Jurkat, Clone E6-1 (cell line): ENCODE data around the gene DAO.
"Not testable (repeated sequence)": the region's sequence is repeated elsewhere in the genome, so short reads cannot be mapped to it uniquely, and the experiment has no call there.

Experiments
- DNase-seq: peaks from one replicate; pipeline ENCODE4 v3.0.0-alpha.2; 2011; ENCODE audit warnings: low read depth, low spot score
- H3K4me3 ChIP-seq: 2 replicates; pipeline ENCODE4 v1.5.1; 2011; ENCODE audit warnings: mild to moderate bottlenecking, low read length, control low read depth, moderate library complexity

Gene DAO

DNA sequence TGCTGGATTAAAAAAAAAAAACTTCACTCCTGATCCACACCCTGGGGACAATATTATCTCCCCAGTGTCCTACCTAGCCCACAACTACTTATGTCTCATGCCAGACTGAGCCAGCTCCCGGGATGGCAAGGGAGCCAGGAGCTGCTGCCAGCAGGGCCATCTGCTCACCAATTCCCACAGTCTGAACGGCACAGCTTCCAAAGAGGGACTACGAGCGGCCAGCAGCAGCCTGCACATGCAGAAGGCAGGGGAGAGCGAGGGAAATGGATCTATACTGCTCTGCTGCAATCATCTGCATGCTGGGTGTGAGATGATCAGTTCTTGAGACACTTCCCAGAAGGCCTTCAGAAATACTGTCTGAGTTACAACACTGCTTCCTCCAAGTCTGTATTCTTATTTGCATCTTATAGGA, 33.6 kb upstream of the DAO start:
- no peak for DNase-seq

DNA sequence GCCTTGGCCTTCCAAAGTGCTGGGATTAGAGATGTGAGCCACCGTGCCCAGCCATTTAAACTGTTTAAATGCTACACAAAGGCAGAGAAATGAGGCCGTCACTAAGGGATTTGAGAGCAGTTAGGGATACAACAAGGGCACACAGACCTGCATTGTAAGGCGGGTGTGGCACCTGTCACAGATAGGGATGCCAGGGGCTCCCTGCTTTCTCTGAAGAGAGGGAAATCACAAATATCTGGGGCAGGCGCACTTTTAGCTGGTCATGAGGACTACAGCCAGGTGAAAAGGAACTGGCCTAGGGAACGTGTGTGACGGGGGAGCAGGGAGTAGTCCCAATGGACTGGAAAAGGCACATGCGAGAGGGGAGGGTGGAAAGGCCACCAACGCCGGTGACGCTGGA, 32.2 kb upstream of the DAO start:
- no peak for DNase-seq
- H3K4me3 ChIP-seq: no peak overlapping the region

More for the DNA sequence above, 33.6 kb upstream of the DAO start:
- H3K4me3 ChIP-seq: no peak overlapping the region

DNA sequence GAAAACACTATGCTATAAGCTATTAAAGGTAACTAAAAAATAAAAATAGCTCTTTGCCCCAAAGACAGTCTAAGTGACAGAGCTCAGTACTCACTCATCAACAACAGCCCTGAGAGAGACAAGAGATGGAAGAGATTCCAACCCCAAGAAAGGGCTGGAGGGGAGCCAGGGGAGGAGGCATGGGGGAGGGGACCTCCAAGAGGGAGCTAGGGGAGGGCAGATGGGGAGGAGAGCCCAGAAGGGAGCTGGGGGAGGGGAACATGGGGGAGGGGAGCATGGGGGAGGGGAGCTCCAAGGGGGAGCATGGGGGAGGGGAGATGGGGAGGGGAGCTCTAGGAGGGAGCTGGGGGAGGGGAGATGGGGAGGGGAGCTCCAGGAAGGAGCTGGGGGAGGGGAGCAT, 30.2 kb upstream of the DAO start:
- DNase-seq: no peak
- H3K4me3 ChIP-seq: no peak overlapping the region

DNA sequence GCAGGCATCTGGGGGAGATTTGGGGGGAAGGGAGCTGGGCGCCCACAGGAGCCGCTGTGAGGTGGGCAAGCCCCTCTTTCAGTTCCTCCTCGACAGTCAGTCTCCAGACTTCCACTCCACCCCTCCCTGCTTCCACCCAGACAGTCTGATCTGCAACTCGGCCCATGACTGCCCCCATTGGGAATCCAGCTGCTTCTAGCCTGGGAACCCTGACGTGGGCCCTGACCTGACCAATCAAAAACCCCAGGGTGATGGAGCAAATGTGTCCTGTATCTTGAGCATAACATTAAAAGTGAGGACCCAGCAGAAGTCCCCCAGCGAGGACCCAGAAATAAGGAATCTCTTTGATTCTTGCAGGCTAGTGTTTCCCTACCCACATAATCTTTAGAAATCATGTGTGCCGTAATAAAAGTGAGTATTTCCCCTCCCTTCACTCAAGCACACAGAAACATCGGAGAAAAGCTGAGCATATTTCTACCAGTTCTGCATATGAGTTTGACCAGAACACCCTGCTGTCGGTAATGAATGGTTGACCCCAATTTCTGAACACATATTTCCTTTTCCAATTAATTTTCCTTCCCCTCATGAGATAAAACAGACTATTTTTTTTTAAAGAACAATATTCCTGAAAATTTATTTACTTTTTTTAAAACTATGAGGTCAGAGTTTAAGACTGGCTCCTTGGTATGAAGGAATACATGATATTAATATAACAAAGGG, 28.9 kb upstream of the DAO start:
- no peak overlapping the region for H3K4me3 ChIP-seq
- no peak for DNase-seq

DNA sequence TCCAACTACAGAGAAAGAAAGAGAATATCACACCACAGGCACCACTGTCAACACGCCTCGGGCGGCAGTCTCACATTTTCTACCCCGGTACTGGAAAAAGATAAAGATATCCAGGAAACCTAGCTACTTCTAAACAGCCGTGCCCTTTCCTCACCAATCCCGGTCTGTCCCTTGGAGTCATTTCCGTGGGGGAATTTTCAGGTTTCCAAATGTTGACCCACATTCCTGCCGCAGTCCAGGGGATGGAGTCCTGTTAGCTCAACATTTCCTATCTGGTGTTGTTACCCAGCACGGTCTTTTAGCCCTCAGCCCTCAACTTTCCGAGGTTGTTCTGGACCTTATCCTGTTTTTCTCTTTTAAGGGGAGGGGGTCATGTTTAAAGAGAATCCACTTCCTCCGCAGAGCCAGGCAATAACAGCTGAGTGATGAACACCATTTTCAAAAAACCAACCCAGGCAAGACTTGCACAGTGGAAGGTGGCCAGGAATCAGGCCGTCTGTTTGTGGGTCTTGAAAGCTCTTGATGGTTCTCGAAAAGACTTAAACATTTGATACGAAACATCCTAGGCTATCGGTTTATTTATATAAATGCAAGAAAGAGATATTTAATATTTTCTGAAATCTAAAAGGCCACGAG, 27.1 kb upstream of the DAO start:
- DNase-seq: no peak
- no peak overlapping the region for H3K4me3 ChIP-seq

DNA sequence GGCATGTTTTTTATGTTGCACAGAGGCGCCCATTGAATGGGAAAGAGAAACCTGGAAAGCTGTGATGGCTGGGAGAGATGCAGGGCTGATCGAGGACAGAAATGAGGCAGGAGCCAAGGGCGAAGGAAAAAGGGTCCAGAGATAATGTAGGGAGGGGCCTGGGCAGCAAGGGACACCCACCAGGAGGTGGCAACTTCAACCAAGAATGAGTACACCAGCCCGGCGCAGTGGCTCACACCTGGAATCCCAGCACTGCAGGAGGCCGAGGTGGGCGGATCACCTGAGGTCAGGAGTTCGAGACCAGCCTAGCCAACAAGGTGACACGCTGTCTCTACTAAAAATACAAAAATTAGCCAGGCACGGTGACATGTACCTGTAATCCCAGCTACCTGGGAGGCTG, 26.5 kb upstream of the DAO start:
- no peak for DNase-seq
- no peak overlapping the region for H3K4me3 ChIP-seq

DNA sequence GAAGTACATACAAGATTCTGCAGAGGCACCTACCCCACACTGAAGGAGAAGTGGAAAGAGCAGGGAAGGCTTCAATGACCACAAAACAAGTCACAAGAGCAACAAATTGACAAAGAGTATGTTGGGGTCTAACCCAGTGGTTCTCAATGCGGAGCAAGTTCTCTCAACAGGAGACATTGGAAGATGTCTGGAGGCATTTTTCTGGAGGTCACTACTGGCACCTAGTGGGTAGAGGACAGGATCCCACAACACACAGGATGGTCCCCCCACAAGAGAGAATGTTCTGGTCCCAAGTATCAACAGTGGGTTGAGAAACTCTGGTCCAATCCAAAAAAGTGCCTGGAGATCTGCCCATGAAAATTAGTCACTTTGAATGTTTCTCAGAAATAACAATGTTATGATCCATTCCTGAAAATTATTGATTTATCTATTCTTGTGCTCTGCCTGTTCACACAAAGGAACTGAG, 25.9 kb upstream of the DAO start:
- H3K4me3 ChIP-seq: no peak overlapping the region
- no peak for DNase-seq

DNA sequence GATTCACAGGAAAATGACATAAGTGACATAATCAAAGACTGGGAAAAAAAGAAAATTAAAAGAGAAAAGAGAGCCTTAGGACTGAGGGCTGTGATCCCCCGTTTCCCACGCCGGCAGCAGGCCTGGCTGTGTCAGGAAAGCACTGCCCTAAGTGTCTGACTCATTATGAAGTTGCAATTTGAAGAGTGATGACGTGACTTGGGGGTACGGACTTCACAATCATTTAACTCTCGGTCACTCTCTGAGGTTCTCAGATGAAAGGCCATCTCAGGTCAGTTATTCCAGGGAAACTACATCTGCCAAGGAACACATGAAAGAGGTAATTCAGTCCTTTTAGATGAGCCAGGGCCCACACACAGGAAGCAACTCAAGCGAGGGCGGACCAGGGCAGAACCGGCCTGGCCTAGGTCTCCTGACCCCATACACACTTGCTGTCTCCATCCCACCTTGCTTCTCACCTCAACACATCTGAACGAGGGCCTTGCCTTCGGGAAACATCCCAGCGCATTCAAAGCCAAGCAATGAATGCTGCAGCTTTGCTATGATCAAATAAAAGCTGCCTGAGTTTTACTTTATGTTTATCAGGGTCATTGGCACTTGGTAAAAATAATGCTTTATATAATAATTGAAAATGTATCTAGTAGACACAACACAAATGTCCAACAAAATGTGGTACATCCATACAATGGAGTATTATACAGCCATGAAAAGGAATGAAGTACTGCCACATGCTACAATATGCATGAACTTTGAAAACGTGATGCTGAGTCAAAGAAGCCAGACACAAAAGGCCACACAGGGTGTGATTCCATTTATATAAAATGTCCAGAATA, 25.2 kb upstream of the DAO start:
- no peak for DNase-seq
- no peak overlapping the region for H3K4me3 ChIP-seq

DNA sequence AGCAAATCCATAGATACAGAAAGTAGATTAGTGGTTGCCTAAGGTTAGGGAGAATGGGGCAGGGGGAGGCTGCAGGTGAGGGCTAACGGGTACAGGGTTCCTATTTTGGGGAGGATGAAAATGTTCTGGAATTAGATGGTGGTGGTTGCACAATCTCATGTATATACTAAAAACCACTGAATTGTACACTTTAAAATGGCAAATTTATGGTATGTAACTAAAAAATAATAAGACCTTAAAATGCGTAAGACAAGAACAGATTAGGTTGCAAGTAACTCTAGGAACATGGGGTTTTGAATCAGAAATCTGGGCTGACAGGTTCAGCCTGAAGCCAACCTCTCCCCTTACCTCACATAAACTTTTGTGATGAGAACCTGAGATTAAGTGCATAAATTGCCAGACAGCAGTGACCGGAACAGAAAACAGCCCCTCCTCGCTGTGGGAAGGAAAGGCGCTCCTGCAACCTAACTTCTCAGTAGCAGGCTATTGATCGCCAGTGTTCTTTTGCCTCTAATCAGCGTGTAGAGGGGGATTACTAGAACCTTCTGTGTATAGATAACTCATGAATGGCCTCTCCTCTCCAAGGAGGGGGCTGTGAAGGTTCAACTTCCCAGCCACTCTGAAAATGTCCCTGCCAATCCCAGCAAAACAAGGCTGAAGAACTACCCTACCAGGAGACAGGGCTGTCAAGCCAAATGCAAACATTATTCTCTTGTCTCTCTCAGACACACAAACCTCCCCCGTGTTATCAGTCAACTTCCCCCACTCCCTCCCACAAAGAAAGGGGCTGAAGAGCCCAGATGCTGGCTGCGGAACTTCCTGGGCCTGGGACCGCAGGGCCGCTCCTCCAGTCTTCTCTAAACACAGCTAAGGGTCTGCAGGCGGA, 24.4 kb upstream of the DAO start:
- no peak for DNase-seq
- H3K4me3 ChIP-seq: no peak overlapping the region

DNA sequence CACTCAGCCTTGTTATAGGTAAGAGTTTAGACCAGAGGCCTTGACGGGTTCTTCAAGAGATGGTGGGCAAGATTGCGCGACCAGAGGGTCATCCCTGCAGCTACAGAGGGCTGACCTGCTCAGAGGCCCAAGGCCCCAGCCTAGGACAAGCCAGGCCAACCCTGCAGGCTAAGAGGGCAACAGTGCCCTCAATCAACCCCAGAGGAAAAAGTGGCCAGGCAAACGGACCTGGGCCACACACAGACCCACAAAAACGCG, 23.8 kb upstream of the DAO start:
- H3K4me3 ChIP-seq: no peak overlapping the region
- DNase-seq: no peak

DNA sequence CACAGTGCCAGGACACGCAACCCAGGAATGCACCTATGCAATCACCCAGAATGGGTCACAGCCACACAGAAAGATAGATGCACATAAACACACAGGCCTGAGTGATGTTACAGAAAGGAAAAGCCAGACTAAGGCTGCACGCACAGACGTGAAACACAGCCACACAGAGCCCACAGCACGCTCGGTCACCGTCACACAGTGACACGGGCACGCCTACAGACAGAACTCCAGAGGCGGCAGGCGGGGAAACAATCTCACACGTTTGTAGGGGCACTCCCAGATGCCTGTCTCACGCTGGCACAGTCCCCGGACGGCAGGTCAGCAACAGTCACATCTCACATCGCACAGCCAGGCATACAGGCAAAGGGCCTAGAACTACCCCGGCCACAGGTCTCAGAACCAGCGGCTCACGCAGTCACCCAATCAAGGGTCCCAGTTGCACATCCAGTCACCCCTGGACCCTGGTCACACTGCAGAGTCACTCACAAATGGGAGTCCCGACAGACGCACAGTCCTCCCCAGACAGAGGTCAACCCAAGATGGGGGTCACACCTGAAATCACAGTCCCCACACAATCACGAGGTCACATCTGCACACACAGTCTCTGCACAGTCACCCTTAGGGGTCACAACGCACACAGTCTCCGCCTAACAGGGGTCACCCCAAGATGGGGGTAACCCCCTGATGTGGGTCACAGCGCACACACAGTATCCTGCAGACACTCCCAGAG, 23.3 kb upstream of the DAO start:
- peak overlapping the region; percentile 79 for H3K4me3 ChIP-seq
- no peak for DNase-seq

DNA sequence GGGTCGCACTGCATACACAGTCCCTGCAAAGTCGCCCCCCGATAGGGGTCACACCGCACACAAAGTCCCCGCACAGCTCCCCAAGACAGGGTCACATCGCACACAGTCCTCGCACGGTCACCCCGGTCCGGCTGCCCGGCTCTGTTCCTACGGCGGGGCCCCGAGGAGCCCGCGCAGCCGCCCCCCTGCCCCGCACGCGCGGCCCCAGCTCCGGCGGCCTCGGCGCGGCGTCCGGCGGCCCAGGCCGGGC, 22.8 kb upstream of the DAO start:
- DNase-seq: no peak
- peak overlapping the region; percentile 79 for H3K4me3 ChIP-seq

DNA sequence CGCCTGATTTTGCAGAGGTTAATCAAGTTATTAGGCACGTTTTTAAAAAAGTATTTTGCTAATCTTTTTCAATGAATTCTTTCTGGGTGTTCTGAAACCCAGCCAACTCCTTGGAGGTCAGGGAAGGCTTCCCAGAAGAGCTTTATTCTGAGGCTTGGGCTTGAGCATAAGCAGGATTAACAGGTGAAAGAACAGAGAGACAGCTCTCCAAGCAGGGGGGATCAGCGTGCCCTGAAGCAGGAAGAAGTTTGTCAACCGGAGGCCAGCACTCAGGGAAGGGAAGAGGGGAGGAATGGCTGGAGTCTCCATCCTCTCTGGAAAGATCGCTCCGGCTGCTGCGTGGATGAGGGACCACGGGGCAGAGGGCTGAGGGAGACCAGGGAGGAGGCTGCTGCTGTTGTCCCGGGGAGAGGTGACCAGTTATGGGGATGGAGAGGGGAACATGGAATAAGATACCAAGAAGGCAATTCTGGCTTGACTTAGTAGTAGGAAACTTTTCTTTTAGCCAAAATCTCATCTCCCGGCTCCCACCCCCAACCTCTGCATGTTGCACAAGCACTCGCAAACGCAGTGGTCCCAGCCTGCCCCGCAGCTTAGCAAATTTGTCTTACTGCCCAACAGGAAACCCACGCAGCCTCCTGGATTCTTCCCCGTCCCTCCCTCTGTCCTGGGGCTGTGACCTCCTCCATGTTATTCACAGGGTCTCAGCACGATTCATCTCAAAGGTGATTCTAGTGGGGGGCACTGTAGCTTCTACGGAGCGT, 21.4 kb upstream of the DAO start:
- H3K4me3 ChIP-seq: peak overlapping the region; percentile 55
- no peak for DNase-seq

DNA sequence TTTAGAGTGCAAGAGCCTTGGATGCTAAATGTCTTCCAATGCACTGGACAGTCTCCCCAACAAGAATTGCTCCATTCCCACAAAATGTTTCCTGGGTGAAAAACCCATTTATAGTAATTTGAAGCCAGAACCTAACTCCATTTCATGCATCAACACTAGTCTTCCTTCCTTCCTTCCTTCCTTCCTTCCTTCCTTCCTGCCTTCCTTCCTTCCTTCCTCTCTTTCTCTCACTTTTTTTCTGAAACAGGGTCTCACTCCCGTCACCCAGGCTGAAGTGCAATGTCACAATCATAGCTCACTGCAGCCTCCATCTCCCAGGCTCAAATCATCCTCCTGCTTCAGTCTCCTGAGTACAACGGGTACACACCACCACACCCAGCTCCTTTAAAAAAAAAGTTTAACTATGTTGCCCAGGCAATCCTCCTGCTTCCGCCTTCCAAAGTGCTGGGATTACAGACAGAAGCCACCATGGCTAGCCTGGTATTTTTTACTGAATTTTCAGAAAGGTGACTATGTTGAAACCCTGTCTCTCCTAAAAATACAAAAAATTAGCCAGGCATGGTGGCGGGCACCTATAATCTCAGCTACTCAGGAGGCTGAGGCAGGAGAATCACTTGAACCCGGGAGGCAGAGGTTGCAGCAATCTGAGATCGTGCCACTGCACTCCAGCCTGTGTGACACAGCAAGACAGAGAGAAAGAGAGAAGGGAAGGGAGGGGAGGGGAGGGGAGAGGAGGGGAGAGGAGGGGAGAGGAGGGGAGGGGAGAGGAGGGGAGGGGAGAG, 20.6 kb upstream of the DAO start:
- DNase-seq, H3K4me3 ChIP-seq: not testable (repeated sequence)

DNA sequence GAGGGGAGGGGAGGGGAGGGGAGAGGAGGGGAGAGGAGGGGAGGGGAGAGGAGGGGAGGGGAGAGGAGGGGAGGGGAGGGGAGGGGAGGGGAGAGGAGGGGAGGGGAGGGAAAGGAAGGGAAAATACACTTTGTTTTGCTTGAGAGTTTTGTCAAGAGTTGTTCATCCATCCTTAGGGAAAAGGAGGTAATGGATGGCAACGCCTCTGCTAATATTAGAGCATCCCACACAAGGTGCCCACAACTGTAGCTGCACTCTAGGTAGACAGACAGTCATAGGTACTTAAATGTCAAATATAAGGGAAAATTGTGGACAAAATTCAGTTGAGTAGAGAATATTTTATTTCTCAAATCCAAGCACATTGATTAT, 20.0 kb upstream of the DAO start:
- H3K4me3 ChIP-seq: no peak overlapping the region
- DNase-seq: no peak

DNA sequence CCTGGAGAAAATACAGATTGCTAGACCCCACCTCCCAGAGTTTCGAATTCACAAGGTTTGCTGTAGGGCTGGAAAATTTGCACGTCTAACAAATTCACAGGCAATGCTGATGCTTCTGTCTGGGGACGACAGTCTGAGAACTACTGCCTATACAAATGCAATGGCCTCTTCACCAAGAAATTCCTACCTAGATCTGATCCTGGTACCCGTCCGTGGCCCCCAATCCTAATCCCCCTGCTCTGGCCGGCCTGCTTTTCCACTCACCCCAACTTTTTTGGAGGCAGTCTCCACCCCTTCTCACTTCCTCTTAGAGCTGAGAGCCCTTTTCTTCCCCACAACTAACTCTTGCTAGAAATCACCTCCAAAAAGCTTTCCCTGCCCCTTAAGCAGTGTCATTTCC, 19.4 kb upstream of the DAO start:
- no peak overlapping the region for H3K4me3 ChIP-seq

DNA sequence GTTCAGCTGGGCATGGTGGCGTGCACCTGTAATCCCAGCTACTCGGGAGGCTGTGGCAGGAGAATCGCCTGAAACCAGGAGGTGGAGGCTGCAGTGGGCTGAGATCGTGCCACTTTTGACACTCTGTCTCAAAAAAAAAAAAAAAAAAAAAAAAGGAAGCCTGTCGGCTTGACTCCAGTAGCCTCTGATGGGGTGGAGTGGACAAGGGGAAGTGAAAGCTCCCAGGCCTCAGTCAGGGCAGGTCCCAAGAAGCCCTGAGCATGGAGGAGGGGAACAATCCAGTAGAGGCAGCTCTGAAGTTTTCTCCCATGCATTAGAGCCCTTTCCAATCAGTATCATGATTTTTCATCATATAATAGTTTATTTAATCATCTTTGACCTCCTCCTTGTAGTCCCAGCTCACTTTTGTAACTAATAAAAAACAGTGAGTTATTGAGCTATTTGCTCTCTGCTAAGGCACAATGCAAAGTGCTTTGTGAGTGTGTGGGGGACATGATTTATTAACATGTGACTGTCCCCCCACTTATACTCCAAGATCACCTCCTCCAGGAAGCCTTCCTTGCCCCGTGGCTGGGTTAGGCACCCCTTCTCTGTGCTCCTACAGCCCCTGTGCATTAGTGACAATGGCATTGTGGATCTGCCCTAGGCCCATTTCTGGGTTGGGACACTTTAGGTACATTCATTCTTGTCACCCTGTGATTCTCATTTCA, 17.9 kb upstream of the DAO start:
- H3K4me3 ChIP-seq: no peak overlapping the region
- DNase-seq: no peak

More for the DNA sequence above, 19.4 kb upstream of the DAO start:
- DNase-seq: no peak
